Suppressor macrophage (primary cell): ENCODE measurements around the gene GRK7.
"Not testable (repeated sequence)": the region's sequence is repeated elsewhere in the genome, so short reads cannot be mapped to it uniquely, and the experiment has no call there.

Experiments
- DNase-seq, 4 experiments: peaks; one replicate each; pipeline ENCODE4 v3.0.0-alpha.2; 2020 to 2022

Gene GRK7

DNA sequence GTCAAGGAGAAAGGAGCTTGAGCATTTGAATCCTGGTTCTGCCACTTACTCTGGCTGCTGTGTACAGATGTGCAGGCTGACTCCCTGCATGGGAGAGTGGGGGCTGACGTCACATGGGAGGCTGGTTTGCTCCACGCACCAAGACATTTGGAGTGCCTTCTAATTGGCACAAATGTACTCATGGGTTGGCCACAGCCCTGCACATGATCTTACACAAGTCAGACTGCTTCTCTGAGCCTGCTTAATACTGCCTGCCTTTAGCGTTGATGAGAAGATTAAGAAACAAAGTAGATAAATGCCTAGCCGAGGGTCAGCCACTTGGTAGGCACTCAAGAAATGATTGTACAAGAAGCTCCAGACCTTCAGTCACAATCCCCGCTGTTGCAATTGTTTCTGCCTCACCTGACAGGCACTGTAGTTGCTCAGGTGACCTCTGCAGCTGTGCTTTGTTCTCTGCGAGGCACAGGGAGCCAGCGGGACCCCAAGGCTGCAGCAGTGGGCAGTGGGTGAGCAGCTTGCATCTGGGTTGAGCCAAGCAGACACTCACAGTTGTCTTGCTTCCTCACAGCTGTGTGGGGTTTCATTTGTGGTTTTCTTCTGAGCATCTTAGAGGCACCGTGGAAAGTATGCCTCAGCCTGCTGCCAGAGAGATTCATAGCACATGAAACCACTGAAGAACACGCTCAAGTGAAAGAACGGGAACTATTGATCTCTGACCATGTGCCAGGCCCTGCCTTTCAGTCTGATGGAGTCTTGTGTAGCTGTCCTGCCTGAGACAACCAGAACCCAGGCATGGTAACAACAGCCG, 33.1 kb downstream of the GRK7 start:
- peak; percentile 76 to 87 (median 83) for DNase-seq

DNA sequence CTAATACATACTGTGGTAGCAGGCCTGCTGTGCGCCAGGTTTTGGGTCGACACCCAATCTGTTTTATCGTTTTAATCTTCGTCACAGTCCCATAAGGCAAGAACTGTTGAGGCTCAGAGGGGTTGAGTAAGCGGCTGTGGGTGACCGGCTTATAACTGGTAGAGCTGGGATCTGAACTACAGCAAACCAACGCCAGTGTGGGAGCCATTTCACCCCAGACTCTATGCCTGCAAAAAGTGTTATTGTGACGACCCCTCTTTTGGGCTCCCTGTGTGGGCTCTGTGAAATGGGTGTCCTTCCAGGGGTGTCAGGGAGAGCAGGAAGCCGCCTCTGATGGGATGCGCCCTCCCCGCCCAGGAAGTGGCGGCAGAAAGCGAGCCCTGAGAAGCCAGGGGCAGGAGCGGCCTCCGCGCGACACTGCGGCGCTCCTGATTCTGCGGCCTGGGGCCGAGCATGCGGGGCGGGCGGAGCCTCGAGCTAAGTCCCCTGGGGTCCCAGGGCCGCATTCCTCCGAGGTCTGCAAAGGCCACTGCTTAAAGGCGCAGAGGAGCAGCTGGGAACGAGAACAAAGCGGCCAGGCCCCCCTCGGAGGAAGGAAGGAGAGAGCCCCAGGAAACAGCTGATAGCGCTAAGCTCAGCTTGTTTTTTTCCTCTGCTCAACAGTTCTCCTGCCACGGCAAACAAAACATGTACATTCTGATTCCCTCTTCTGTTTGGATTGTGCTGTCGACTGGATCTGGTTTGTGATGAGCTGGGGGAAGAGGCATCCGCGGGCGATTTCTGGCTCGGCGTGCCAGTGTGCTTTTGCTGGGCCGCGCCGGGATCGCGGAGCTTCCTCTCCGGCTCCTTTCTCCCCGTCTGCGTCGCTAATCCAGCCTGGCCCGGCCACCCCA, 33.9 kb downstream of the GRK7 start:
- DNase-seq: peak; percentile 62 to 80 (median 72)

DNA sequence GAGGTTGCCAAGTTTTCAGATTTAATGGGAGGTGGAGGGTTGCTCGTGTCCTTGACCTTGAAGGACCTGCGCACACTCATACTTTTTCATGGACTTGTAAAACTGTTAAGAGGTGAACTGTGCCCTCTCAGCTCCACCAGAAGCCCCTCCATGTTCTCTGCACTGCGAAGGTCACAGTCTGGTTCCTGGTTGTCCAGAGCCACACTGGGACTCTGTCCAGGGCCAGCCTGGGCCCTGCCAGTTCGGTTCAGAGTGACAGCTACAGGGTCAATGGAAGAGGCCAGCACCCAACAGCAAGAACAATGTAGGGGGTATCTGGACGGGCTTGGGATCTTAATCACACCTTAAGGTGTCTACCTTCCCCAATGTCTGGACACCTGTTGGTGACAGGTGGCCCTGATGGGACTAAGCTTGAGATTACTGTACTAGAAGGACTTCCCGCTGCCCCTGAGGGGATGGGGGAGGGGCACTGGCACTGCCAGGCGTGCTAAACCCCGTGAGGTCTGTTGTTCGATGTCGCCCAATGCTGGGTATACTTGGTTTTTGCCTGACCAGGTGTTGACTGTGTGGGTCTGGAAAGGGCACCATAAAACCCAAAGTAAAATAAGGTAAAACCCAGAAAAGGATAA, 34.7 kb downstream of the GRK7 start:
- no peak for DNase-seq

DNA sequence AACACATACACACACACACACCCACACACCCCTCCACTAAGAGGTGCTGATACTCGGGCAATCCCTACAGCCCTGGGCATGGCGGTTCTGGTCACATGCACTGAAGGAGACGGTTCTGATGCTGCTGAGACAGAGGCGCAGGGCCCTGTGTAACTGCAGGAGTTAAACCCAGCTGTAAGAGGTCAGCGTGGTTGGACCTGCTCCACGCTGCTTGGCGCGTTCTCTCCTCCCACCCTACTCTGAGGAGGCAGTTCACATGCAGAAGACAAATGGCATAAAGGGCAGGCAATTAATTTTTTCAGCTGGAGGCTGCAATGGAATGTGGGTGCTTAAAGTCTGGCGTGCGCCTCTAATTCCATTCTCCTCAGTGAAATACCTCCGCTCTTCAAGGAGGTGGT, 35.2 kb downstream of the GRK7 start:
- DNase-seq: no peak

DNA sequence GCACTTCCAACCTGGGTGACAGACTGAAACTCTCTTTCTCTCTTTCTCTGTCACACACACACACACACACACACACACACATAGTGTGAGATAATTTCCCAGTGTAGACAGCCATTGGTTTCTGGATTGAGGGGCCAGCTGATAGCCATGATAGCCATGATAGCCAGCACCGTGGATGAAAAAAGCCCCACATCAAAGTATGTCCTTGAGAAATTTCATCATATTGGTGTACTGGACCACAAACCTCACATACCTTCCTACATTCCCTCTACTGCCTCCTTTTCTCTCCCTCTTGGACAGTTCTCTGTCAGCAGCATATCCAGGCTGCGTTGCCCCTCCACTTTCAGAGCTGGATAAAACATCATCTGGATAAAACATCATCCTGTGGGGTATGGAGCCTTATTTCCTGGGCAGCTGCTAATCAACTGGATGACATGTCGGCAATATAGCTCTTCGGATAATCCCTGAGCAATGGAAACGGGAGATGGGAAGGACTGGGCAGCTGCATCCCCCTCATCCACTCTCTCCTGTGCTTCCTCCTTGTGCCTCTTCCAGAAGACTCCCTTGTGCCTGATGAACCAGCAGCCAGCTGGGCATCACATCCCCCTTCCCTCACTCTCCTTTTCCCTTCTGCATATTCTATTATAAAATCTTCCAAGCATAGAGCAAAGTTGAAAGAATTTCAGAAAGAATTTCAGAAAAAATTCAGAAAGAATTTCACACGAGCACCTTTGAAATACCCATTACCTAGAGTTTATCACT, 39.3 kb downstream of the GRK7 start:
- DNase-seq: no peak

DNA sequence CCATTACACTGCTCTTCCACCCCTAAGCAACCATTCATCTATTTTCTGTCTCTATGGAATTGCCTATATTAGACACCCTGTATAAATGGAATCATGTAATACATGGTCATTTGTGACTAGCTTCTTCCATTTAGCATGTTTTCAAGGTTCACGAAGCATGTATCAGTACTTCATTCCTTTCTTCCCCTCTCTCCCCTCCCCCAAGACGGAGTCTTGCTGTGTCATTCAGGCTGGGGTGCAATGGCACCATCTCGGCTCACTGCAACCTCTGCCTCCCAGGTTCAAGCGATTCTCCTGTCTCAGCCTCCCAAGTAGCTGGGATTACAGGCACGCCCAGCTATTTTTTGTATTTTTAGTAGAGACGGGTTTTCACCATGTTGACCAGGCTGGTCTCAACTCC, 40.3 kb downstream of the GRK7 start:
- not testable (repeated sequence) for DNase-seq

DNA sequence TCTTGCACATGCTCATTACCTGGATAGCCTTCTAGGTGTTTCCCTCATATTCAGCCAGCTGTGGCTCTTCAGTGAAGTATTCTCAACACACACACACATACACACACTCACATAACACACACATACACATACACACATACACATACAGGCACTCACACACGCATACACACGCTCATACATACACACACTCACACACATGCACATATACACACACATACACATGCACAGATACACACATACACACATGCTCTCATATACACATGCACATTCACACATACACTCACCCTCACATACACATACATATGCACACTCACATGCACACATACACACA, 41.2 kb downstream of the GRK7 start:
- DNase-seq: no peak

DNA sequence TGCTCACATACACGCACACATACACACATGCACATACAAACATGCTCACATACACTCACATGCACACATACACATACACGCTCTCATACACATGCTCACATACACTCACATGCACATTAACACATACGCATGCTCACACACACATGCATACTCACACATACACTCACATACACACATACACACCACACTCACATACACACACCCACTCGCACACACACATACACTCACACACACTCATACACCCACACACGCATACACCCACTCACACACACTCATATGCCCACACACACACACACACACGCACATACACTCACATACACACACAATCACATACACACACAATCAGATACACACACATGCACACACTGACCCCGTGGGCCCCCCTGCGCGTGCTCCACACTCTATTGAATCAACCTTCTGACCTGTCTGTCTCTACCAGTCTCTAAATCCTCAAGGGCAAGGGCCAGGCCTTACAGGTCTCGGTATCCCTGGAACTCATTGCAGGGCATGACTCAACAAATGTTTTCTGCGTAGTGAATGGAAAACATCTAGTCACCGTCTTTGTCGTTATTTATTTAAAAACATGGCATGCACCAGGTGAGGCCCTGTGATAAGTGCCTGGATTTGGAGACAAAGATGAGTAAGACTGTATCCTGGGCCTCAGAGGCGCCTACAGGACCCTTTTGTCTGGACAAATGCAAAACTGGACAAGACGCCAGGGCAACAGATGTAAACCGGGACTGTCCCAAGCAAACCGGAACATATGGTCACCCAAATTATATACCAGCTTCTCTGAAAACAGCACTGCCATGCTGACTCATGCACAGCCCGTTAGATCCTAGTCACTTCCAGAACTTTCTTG, 41.8 kb downstream of the GRK7 start:
- no peak for DNase-seq

DNA sequence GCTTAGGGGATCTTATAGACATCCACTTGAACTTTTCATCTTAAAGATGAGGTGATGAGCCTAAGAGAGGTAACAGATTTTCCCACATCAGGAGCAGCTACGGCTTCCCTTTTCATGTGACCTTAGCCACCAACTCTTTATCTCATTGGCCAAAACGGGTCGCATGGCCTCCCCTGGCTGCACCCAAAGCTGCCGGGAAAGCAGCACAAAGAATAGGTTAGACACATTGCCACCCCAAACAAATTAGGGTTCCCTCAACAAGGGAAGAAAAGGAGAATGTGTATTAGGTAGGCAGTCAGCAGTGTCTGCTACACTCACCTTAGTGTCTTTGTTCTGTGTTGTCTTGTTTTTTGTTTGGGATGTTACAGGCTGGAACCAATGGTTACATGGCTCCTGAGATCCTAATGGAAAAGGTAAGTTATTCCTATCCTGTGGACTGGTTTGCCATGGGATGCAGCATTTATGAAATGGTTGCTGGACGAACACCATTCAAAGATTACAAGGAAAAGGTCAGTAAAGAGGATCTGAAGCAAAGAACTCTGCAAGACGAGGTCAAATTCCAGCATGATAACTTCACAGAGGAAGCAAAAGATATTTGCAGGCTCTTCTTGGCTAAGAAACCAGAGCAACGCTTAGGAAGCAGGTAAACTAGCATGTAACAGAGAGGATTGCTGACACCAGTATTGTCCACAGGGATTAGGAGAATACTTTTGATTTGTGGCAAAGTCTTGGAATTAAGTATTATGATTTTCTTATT, 44.2 kb downstream of the GRK7 start:
- no peak for DNase-seq

DNA sequence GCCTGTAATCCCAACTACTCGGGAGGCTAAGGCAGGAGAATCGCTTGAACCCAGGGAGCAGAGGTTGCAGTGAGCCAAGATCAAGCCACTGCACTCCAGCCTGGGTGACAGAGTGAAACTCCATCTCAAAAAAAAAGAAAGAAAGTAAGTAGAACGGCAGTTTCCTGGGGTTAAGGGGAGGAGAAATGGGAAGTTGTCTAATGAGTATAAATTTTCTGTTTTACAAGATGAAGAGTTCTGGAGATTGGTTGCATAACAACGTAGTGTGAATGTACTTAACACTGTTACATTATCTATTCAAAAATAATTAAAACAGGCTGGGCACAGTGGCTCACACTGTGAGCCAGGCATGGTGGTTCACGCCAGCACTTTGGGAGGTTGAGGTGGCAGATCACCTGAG, 45.4 kb downstream of the GRK7 start:
- DNase-seq: peak in 2 of 4 experiments; percentile 8 to 33

DNA sequence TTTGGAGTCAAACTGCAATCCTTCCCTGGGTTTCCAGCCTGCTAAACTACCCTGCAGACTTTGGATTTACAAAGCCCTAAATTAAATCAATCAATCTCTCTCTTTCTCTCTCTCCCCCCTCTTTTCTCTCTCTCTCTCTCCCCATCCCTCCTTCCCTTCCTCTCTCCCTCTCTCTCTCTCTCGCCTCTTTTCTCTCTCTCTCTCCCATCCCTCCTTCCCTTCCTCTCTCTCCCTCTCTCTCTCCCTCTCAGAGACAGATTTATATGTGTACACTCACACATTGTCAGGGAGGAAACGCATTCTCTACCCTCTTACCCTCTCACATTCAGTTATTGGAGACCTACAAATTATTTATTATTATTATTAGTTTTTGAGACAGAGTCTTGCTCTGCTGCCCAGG, 47.0 kb downstream of the GRK7 start:
- DNase-seq: no peak

DNA sequence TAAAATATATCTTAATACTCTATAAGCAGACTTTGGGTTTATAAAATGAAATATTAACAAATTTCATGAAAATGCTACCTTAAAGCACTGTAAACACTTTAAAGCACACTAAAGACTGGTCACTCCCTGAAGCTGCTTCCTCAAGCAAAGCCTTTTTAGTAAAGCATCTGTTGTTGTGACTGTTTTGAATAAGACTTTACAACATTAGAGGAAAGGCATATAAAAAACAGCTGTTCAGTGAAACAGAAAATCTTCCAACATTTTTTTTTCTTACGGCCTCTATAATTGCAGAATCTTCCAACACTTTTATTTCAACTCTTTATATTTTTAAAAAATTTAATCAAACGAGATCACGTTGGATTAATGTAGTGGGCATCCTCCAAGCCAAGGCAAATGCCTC, 48.1 kb downstream of the GRK7 start:
- DNase-seq: no peak

DNA sequence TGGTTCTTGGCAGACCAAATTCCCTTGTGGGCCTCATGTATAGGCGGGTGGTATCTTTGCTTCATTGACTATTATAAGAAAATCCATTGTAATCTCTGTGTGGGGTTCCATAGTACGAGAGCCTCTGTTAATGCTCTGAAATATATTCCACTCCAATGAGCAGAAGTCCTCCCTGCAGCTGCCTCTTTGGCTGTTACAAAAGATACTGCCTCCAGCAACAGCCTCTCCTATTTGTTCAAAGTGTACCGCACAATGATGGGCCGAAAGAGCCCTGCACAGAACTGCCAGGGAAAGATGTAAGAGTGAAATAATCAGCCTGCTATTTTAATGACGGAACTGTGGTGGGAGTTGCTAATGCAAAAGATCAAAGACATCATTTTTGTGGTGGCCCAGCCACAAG, 48.9 kb downstream of the GRK7 start:
- DNase-seq: no peak

DNA sequence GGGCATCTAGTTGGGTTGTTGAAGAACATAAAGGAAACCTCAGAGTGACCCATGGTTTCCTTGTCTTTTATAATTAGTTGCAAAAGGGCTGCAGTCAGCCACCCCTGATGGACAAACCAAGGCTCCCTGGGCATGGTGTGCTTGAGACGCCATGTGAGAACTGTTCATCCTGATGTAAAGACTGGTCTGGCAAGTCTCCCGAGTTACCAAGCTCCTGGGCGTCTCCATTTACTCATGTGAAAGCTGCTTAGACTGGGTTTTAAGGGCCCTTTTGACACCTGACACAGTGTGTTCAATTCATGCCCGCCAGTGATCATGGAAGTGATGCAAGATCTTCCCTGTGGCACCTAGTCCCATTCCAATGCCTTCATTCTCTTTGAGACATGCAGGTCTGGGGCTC, 49.4 kb downstream of the GRK7 start:
- no peak for DNase-seq
